Activated CD8-positive, alpha-beta T cell treated with anti-CD3 and anti-CD28 coated beads for 36 hours (primary cell): ENCODE data around the gene GOLGA2. TPM values are rescaled to one million over a fixed set of nuclear protein-coding genes. Genes with fewer than 3 reads are reported as not detected.

Experiments used
- ATAC-seq: fragments of 200-7000 bp; cut with Tn5 transposase; one replicate; pipeline ENCODE4 v1.10.0; 2021; ENCODE audit warnings: mild to moderate bottlenecking, moderate library complexity
- CTCF ChIA-PET: fragments of 350-600 bp; sonication (Branson Sonifier 250); formaldehyde crosslinking; loops from one replicate; lab custom pipeline; 2021; ENCODE audit warnings: antibody characterized with exemption; lab: Charles Lee
- POLR2A ChIA-PET: fragments of 350-600 bp; sonication (Branson Sonifier 250); formaldehyde crosslinking; loops from one replicate; lab custom pipeline; 2021; ENCODE audit warnings: antibody characterized with exemption; lab: Charles Lee
- DNase-seq: peaks from one replicate; pipeline ENCODE4 v3.0.0-alpha.2; 2020
- H3K27ac Mint-ChIP-seq: one replicate; pipeline ENCODE4 v1.8.0; 2021; ENCODE audit warnings: mild to moderate bottlenecking, mixed read lengths
- H3K27me3 Mint-ChIP-seq: one replicate; pipeline ENCODE4 v1.8.0; 2021; ENCODE audit warnings: mixed read lengths
- H3K36me3 Mint-ChIP-seq: one replicate; pipeline ENCODE4 v1.8.0; 2021; ENCODE audit warnings: low read depth, mixed read lengths
- H3K4me1 Mint-ChIP-seq: one replicate; pipeline ENCODE4 v1.8.0; 2021; ENCODE audit warnings: low read depth, mixed read lengths
- H3K4me3 Mint-ChIP-seq: one replicate; pipeline ENCODE4 v1.8.0; 2021; ENCODE audit warnings: mild to moderate bottlenecking, moderate library complexity, mixed read lengths
- H3K9me3 Mint-ChIP-seq: one replicate; pipeline ENCODE4 v1.8.0; 2021; ENCODE audit warnings: mixed read lengths
- intact Hi-C: fragments of 100-400 bp; cut with micrococcal nuclease; formaldehyde crosslinking; loops from one replicate; pipeline ENCODE4 v1.10.0; 2022
- total RNA-seq, 2 experiments: library from RNA; stranded (reverse); gene quantifications; one replicate each; pipeline ENCODE4 v1.2.3, GENCODE V29; 2021
- TF ChIP-seq, protein P1 (sequence below): fragments of 200-600 bp; IDR thresholded peaks from one replicate; pipeline ENCODE4 v1.8.0; 2022; ENCODE audit warnings: antibody characterized with exemption, mild to moderate bottlenecking

The GOLGA2 gene
- total RNA-seq, 2 experiments from 2014 or later: 29.8 to 34.6 TPM

DNA sequence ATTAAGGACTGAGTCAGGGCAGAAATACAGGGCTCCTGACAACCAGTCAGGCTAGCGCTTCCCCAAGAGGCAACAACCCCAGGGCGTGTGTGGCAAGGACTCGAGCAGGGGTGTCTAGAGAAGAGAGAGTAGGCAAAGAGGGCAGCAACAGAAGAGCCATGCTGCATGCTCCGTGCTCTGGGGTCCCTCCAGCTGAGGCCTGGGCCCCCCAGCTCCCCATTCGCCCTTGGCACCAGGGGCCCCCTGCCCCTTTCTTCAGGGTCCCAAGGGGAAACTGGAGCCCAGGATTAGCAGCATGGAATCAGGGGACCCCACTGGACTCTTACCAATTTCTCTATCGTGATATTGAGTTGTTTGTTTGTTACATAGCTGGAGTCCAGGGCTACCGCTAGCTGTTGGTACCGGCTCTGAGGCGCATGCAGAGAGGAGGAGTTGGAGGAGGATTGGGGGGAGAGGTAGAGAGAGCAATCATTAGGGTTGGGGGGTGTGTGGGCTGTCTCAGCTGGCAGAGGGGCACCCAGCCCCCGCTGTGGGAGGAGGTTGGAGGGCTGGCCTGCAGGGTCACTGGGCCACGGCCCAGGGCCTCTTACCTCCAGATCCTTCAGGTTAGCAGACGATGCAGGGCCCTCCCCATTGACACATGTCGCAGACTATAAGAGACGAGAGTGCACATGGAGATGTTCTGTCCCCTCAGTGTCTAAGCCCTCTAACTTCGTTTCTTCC, 8.8 kb downstream of the GOLGA2 start:
- Mint-ChIP-seq H3K27me3 (no peaks in the 10 kb centered on the region), H3K36me3 (peaks cover 9% of the 10 kb centered on the region), H3K4me1 (no peaks in the 10 kb centered on the region), H3K9me3 (no peaks in the 10 kb centered on the region), H3K4me3 (no peak overlapping the region), H3K27ac (no peak overlapping the region)
- POLR2A ChIA-PET: interaction anchor here (0.6 kb wide), 1 partner anchor 138 kb away, joined by 3 read pairs; no protein-coding TSS in a partner anchor
- intact Hi-C loops: no loop called here
- TF ChIP-seq, protein P1, sequence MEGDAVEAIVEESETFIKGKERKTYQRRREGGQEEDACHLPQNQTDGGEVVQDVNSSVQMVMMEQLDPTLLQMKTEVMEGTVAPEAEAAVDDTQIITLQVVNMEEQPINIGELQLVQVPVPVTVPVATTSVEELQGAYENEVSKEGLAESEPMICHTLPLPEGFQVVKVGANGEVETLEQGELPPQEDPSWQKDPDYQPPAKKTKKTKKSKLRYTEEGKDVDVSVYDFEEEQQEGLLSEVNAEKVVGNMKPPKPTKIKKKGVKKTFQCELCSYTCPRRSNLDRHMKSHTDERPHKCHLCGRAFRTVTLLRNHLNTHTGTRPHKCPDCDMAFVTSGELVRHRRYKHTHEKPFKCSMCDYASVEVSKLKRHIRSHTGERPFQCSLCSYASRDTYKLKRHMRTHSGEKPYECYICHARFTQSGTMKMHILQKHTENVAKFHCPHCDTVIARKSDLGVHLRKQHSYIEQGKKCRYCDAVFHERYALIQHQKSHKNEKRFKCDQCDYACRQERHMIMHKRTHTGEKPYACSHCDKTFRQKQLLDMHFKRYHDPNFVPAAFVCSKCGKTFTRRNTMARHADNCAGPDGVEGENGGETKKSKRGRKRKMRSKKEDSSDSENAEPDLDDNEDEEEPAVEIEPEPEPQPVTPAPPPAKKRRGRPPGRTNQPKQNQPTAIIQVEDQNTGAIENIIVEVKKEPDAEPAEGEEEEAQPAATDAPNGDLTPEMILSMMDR: no peak
- CTCF ChIA-PET: interaction anchor here (1.0 to 5.6 kb wide), 2 partner anchors 12 to 17 kb away, joined by 3 to 19 read pairs; no protein-coding TSS in a partner anchor
- ATAC-seq (no peak), DNase-seq (no peak)

GRCh38 chr9:128265348-128265847, 10.4 kb downstream of the GOLGA2 start:
- DNase-seq (no peak), ATAC-seq (no peak)
- peaks cover 18% of the 10 kb centered on the region for H3K36me3 Mint-ChIP-seq
- no peaks in the 10 kb centered on the region for H3K9me3 Mint-ChIP-seq
- H3K4me1 Mint-ChIP-seq: no peaks in the 10 kb centered on the region
- H3K27me3 Mint-ChIP-seq: no peaks in the 10 kb centered on the region
- intact Hi-C loops: no loop called here
- H3K4me3 Mint-ChIP-seq: no peak overlapping the region
- ChIA-PET POLR2A (interaction anchor here (0.5 kb wide), 1 partner anchor 17 kb away, joined by 3 read pairs; no protein-coding TSS in a partner anchor), CTCF (interaction anchor here (1.2 to 5.6 kb wide), 2 partner anchors 11 kb away, joined by 3 to 19 read pairs; no protein-coding TSS in a partner anchor)
- TF ChIP-seq, protein P1: no peak
- H3K27ac Mint-ChIP-seq: no peak overlapping the region

GRCh38 chr9:128262687-128263086, 13.1 kb downstream of the GOLGA2 start:
- ATAC-seq: no peak

DNA sequence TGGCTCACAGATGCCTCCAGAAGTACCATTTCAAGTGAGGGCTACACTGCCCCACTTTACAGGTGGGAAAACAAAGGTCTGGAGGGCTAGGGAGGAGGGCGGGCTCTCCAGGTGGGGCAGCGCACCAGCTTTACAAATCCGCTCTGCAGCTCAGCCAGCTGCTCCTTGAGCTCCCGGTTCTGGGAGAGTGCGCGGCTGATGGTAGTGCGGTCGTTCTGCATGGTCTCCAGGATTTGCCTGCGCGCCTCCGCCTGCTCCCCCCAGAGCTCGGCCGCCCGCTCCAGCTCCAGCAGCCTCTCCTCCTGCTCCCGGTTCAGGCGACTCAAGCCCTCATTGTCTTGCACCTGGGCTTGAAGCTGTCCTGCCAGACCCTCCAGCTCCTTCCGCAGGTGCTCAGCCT, 15.5 kb downstream of the GOLGA2 start:
- DNase-seq: no peak
- Mint-ChIP-seq H3K9me3 (no peaks in the 10 kb centered on the region), H3K4me1 (no peaks in the 10 kb centered on the region), H3K27me3 (no peaks in the 10 kb centered on the region), H3K4me3 (no peak overlapping the region), H3K36me3 (peaks cover 21% of the 10 kb centered on the region), H3K27ac (no peak overlapping the region)
- ATAC-seq: no peak
- intact Hi-C loops: no loop called here
- TF ChIP-seq, protein P1: no peak
- POLR2A ChIA-PET: no interaction called here
- CTCF ChIA-PET: no interaction called here

More at GRCh38 chr9:128262687-128263086, 13.1 kb downstream of the GOLGA2 start:
- H3K4me1 Mint-ChIP-seq: no peaks in the 10 kb centered on the region
- TF ChIP-seq, protein P1: no peak
- CTCF ChIA-PET: interaction anchor here (1.3 to 1.7 kb wide), 4 partner anchors 9 to 176 kb away, joined by 3 to 4 read pairs (median 4); no protein-coding TSS in a partner anchor
- intact Hi-C loops: no loop called here
- no peak overlapping the region for H3K4me3 Mint-ChIP-seq
- DNase-seq: no peak
- H3K27me3 Mint-ChIP-seq: no peaks in the 10 kb centered on the region
- no peak overlapping the region for H3K27ac Mint-ChIP-seq
- POLR2A ChIA-PET: no interaction called here
- peaks cover 18% of the 10 kb centered on the region for H3K36me3 Mint-ChIP-seq
- no peaks in the 10 kb centered on the region for H3K9me3 Mint-ChIP-seq

- Mint-ChIP-seq H3K27me3 (no peaks in the 10 kb centered on the region), H3K9me3 (no peaks in the 10 kb centered on the region), H3K36me3 (peaks cover 18% of the 10 kb centered on the region), H3K4me3 (no peak overlapping the region), H3K27ac (no peak overlapping the region), H3K4me1 (no peaks in the 10 kb centered on the region)
- intact Hi-C loops: no loop called here
- CTCF ChIA-PET: no interaction called here
- TF ChIP-seq, protein P1: no peak
- POLR2A ChIA-PET: interaction anchor here (0.7 kb wide), 1 partner anchor 755 kb away, joined by 3 read pairs; no protein-coding TSS in a partner anchor
- DNase-seq (no peak), ATAC-seq (no peak)
Measured at GRCh38 chr9:128259156-128259555, 16.7 kb downstream of the GOLGA2 start.
